Astrocyte (in vitro differentiated cells and primary cell): ENCODE data around the gene IYD. TPM values are rescaled to one million over a fixed set of nuclear protein-coding genes. Genes with fewer than 3 reads are reported as not detected.

Experiments used
- DNase-seq: peaks from one replicate; pipeline ENCODE4 v3.0.0-alpha.2; 2010; ENCODE audit warnings: low read depth
- FAIRE-seq: peaks from 2 replicates; lab custom pipeline; 2011; peaks lifted over from hg19 to GRCh38; lab: Jason Lieb, UNC
- H2AFZ ChIP-seq: 2 replicates; pipeline ENCODE4 v1.6.0; 2012; ENCODE audit warnings: low read depth, low read length, inconsistent platforms
- H3K27ac ChIP-seq: 2 replicates; pipeline ENCODE4 v1.5.1; 2011; ENCODE audit warnings: low read depth, low read length, inconsistent platforms
- H3K27me3 ChIP-seq: 2 replicates; pipeline ENCODE4 v1.6.0; 2011; ENCODE audit warnings: low read length, inconsistent platforms; ENCODE audit not compliant: insufficient read depth
- H3K36me3 ChIP-seq: 2 replicates; pipeline ENCODE4 v1.5.1; 2011; ENCODE audit warnings: low read length, inconsistent platforms; ENCODE audit not compliant: insufficient read depth
- H3K4me1 ChIP-seq: 2 replicates; pipeline ENCODE4 v1.5.1; 2011; ENCODE audit warnings: low read length, inconsistent platforms; ENCODE audit not compliant: insufficient read depth
- H3K4me2 ChIP-seq: 2 replicates; pipeline ENCODE4 v1.6.0; 2012; ENCODE audit warnings: low read length, inconsistent platforms
- H3K4me3 ChIP-seq: 2 replicates; pipeline ENCODE4 v1.5.1; 2011; ENCODE audit warnings: low read depth, mild to moderate bottlenecking, low read length, inconsistent platforms; ENCODE audit not compliant: insufficient read depth
- H3K79me2 ChIP-seq: 2 replicates; pipeline ENCODE4 v1.6.0; 2012; ENCODE audit warnings: mild to moderate bottlenecking, low read length, inconsistent platforms; ENCODE audit not compliant: insufficient read depth
- H3K9ac ChIP-seq: 2 replicates; pipeline ENCODE4 v1.6.0; 2012; ENCODE audit warnings: mild to moderate bottlenecking, low read length, inconsistent platforms
- H3K9me3 ChIP-seq: 2 replicates; pipeline ENCODE4 v1.5.1; 2012; ENCODE audit warnings: low read depth, mild to moderate bottlenecking, low read length, inconsistent platforms; ENCODE audit not compliant: insufficient read depth
- H4K20me1 ChIP-seq: 2 replicates; pipeline ENCODE4 v1.6.0; 2012; ENCODE audit warnings: low read length, inconsistent platforms; ENCODE audit not compliant: insufficient read depth
- H3K27ac Mint-ChIP-seq: one replicate; pipeline ENCODE4 v1.8.0; 2021; ENCODE audit warnings: mild to moderate bottlenecking, mixed read lengths; ENCODE audit not compliant: unreplicated experiment
- H3K27me3 Mint-ChIP-seq: one replicate; pipeline ENCODE4 v1.8.0; 2021; ENCODE audit warnings: low read depth, mixed read lengths; ENCODE audit not compliant: unreplicated experiment
- H3K36me3 Mint-ChIP-seq: one replicate; pipeline ENCODE4 v1.8.0; 2021; ENCODE audit warnings: low read depth, mixed read lengths; ENCODE audit not compliant: unreplicated experiment
- H3K4me1 Mint-ChIP-seq: one replicate; pipeline ENCODE4 v1.8.0; 2021; ENCODE audit warnings: low read depth, mixed read lengths; ENCODE audit not compliant: unreplicated experiment
- H3K4me3 Mint-ChIP-seq: one replicate; pipeline ENCODE4 v1.8.0; 2021; ENCODE audit warnings: mild to moderate bottlenecking, moderate library complexity, mixed read lengths; ENCODE audit not compliant: unreplicated experiment
- H3K9me3 Mint-ChIP-seq: one replicate; pipeline ENCODE4 v1.8.0; 2021; ENCODE audit warnings: mild to moderate bottlenecking, mixed read lengths; ENCODE audit not compliant: unreplicated experiment
- CTCF ChIP-seq: IDR thresholded peaks from 2 replicates; pipeline ENCODE4 v1.5.1; 2011; ENCODE audit warnings: low read depth, mild to moderate bottlenecking, inconsistent platforms, low read length, moderate library complexity; ENCODE audit not compliant: insufficient read depth
- EZH2 ChIP-seq: IDR thresholded peaks from 2 replicates; pipeline ENCODE4 v1.6.1; 2012; ENCODE audit warnings: mild to moderate bottlenecking, low read length, inconsistent platforms; ENCODE audit not compliant: insufficient read depth
- total RNA-seq: library from RNA; stranded (reverse); gene quantifications from 2 replicates; pipeline ENCODE4 v1.2.1, GENCODE V29; 2021

The IYD gene
- total RNA-seq, 1 donor from 2014 or later: not detected

DNA sequence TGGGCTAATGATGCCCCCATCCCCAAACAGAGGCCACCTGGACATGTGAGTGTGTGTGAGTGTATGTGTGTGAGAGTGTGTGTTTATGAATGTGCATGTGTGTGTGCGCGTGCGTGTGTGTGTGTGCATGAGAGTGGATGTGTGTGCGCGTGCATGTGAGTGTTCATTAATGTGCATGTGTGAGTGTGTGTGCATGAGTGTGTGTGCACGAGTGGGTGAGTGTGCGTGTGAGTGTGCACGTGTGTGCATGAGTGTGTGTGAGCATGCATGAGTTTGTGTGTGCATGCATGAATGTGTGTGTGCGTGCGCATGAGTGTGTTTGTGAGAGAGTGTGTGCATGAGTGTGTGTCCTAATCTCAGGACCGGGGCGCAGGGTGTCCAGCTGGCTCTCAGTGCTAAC is 1.3 kb downstream of the IYD start:
- Mint-ChIP-seq H3K36me3 (no peaks in the 10 kb centered on the region), H3K27me3 (peaks cover 11% of the 10 kb centered on the region)
- FAIRE-seq: no peak

DNA sequence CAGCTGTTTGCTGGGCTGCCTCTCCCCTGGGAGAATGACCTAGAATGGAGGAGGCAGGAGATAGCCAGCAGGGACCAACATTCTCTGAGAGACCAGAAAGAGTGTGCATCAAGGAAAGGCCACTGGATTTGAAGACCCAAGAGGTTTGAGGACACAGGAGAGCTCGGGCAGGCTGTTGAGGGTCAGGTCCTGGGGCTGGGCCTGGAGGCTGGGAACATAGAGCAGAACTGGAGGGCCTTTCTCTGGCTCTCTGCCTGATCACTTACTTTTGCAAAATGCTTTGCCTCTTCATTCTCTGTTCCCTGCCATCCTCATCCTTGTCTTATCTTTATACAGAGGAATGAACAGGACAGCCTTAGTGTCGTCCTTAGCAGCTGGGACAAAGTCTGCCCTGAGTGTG is 2.5 kb downstream of the IYD start:
- FAIRE-seq: no peak
- Histone ChIP-seq H2AFZ (no peak overlapping the region), H3K27ac (no peak overlapping the region), H3K79me2 (no peaks in the 10 kb centered on the region), H3K9me3 (no peaks in the 10 kb centered on the region), H3K4me3 (no peak overlapping the region), H3K4me1 (peaks cover 5% of the 10 kb centered on the region), H3K9ac (no peak overlapping the region), H3K4me2 (no peak overlapping the region), H3K36me3 (no peaks in the 10 kb centered on the region), H4K20me1 (no peaks in the 10 kb centered on the region), H3K27me3 (no peaks in the 10 kb centered on the region)
- no peak for TF ChIP-seq CTCF
- no peak for TF ChIP-seq EZH2
- no peaks in the 10 kb centered on the region for H3K36me3 Mint-ChIP-seq
- H3K4me3 Mint-ChIP-seq: no peak overlapping the region
- peaks cover 5% of the 10 kb centered on the region for H3K9me3 Mint-ChIP-seq
- DNase-seq: no peak
- peaks cover 12% of the 10 kb centered on the region for H3K27me3 Mint-ChIP-seq
- no peak overlapping the region for H3K27ac Mint-ChIP-seq
- no peaks in the 10 kb centered on the region for H3K4me1 Mint-ChIP-seq

More for the DNA sequence above, 1.3 kb downstream of the IYD start:
- H3K4me1 Mint-ChIP-seq: no peaks in the 10 kb centered on the region
- TF ChIP-seq CTCF (no peak), EZH2 (no peak)
- Histone ChIP-seq H3K36me3 (no peaks in the 10 kb centered on the region), H3K9ac (no peak overlapping the region), H3K4me2 (no peak overlapping the region), H3K79me2 (no peaks in the 10 kb centered on the region), H2AFZ (no peak overlapping the region), H3K27me3 (no peaks in the 10 kb centered on the region), H3K27ac (no peak overlapping the region), H3K4me3 (no peak overlapping the region), H3K9me3 (no peaks in the 10 kb centered on the region), H4K20me1 (no peaks in the 10 kb centered on the region), H3K4me1 (peaks cover 5% of the 10 kb centered on the region)
- DNase-seq: no peak
- H3K27ac Mint-ChIP-seq: no peak overlapping the region
- peaks cover 5% of the 10 kb centered on the region for H3K9me3 Mint-ChIP-seq
- no peak overlapping the region for H3K4me3 Mint-ChIP-seq

DNA sequence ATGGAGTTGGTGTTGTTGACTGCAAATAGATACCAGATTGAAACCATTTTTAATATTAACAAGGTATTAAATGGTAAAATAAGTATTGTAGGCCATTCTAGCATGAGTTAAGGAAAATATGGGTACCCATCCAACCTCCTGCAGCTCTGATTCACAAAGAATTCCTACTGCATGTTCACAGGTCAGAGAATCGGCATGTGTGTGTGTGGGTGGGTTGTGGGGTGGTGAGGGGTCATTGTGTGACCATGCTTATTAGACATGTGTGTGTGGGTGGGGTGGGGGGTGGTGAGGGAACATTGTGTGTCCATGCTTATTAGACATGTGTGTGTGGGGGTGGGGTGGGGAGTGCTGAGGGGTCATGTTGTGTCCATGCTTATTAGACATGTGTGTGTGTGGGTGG is 3.2 kb downstream of the IYD start:
- FAIRE-seq (no peak), DNase-seq (peak; percentile 46)
- H3K4me1 ChIP-seq: peaks cover 6% of the 10 kb centered on the region
- H3K27ac ChIP-seq: no peak overlapping the region
- H4K20me1 ChIP-seq: no peaks in the 10 kb centered on the region
- H3K27me3 Mint-ChIP-seq: peaks cover 18% of the 10 kb centered on the region
- no peak overlapping the region for H3K4me3 ChIP-seq
- H3K9me3 Mint-ChIP-seq: peaks cover 5% of the 10 kb centered on the region
- no peak overlapping the region for H3K9ac ChIP-seq
- no peaks in the 10 kb centered on the region for H3K36me3 Mint-ChIP-seq
- H3K27ac Mint-ChIP-seq: no peak overlapping the region
- H3K27me3 ChIP-seq: no peaks in the 10 kb centered on the region
- H3K36me3 ChIP-seq: no peaks in the 10 kb centered on the region
- H3K4me2 ChIP-seq: no peak overlapping the region
- no peak for TF ChIP-seq EZH2
- TF ChIP-seq CTCF: no peak
- H3K4me3 Mint-ChIP-seq: no peak overlapping the region
- no peaks in the 10 kb centered on the region for H3K9me3 ChIP-seq
- H3K79me2 ChIP-seq: no peaks in the 10 kb centered on the region
- H2AFZ ChIP-seq: no peak overlapping the region
- H3K4me1 Mint-ChIP-seq: peaks cover under 1% of the 10 kb centered on the region
